Trophoblast cell (in vitro differentiated cells and primary cell): ENCODE measurements around the gene RNF19B.

ENCODE experiments used
- DNase-seq, 2 donors: peaks; one replicate each; pipeline ENCODE4 v3.0.0-alpha.2; 2016
- H2AFZ ChIP-seq: 2 replicates; pipeline ENCODE4 v1.6.1; 2013; ENCODE audit warnings: low read length, moderate library complexity, mild to moderate bottlenecking; ENCODE audit not compliant: insufficient read depth, poor library complexity
- H2AK5ac ChIP-seq: 2 replicates; pipeline ENCODE4 v1.6.1; 2013; ENCODE audit warnings: mild to moderate bottlenecking, low read length
- H2BK120ac ChIP-seq: 2 replicates; pipeline ENCODE4 v1.6.1; 2013; ENCODE audit warnings: low read length, mild to moderate bottlenecking, moderate library complexity; ENCODE audit not compliant: insufficient read depth, poor library complexity
- H2BK12ac ChIP-seq: 2 replicates; pipeline ENCODE4 v1.6.1; 2013; ENCODE audit warnings: mild to moderate bottlenecking, low read length, moderate library complexity
- H2BK5ac ChIP-seq: 2 replicates; pipeline ENCODE4 v1.6.1; 2013; ENCODE audit warnings: low read length, low read depth, moderate library complexity, mild to moderate bottlenecking; ENCODE audit not compliant: poor library complexity
- H3K14ac ChIP-seq: 2 replicates; pipeline ENCODE4 v1.6.1; 2013; ENCODE audit warnings: mild to moderate bottlenecking, low read length
- H3K18ac ChIP-seq: 2 replicates; pipeline ENCODE4 v1.6.1; 2013; ENCODE audit warnings: mild to moderate bottlenecking, low read length
- H3K23ac ChIP-seq: 2 replicates; pipeline ENCODE4 v1.6.1; 2013; ENCODE audit warnings: low read length
- H3K27ac ChIP-seq: 2 replicates; pipeline ENCODE4 v1.5.1; 2013; ENCODE audit warnings: low read depth, mild to moderate bottlenecking, inconsistent platforms, low read length, moderate library complexity
- H3K27me3 ChIP-seq: 2 replicates; pipeline ENCODE4 v1.6.1; 2013; ENCODE audit warnings: inconsistent platforms, mild to moderate bottlenecking, low read length, moderate library complexity; ENCODE audit not compliant: insufficient read depth
- H3K36me3 ChIP-seq, 2 experiments: 1 replicate in 1 of 2; 2 replicates in 1 of 2; pipeline ENCODE4 v1.6.1; 2013; ENCODE audit warnings: low read length in 2 of 2, mild to moderate bottlenecking in 2 of 2, moderate library complexity in 1 of 2; ENCODE audit not compliant: insufficient read depth in 2 of 2, control insufficient read depth in 1 of 2
- H3K4ac ChIP-seq: 2 replicates; pipeline ENCODE4 v1.6.1; 2013; ENCODE audit warnings: low read depth, mild to moderate bottlenecking, low read length, moderate library complexity
- H3K4me1 ChIP-seq, 2 experiments: 1 replicate in 1 of 2; 2 replicates in 1 of 2; pipeline ENCODE4 v1.6.1; 2013; ENCODE audit warnings: low read length in 2 of 2, mild to moderate bottlenecking in 2 of 2, moderate library complexity in 1 of 2; ENCODE audit not compliant: insufficient read depth in 2 of 2, control insufficient read depth in 1 of 2
- H3K4me2 ChIP-seq: 2 replicates; pipeline ENCODE4 v1.6.1; 2013; ENCODE audit warnings: inconsistent platforms, mild to moderate bottlenecking, low read length, moderate library complexity
- H3K4me3 ChIP-seq: 2 replicates; pipeline ENCODE4 v1.5.1; 2013; ENCODE audit warnings: mild to moderate bottlenecking, low read depth, low read length, inconsistent platforms
- H3K79me1 ChIP-seq: one replicate; pipeline ENCODE4 v1.6.1; 2013; ENCODE audit warnings: low read length
- H3K79me2 ChIP-seq: 2 replicates; pipeline ENCODE4 v1.6.1; 2013; ENCODE audit warnings: low read length, mild to moderate bottlenecking; ENCODE audit not compliant: control insufficient read depth, insufficient read depth, poor library complexity
- H3K9ac ChIP-seq: 2 replicates; pipeline ENCODE4 v1.6.1; 2013; ENCODE audit warnings: mild to moderate bottlenecking, low read length
- H3K9me3 ChIP-seq: 2 replicates; pipeline ENCODE4 v1.6.1; 2013; ENCODE audit warnings: low read depth, mild to moderate bottlenecking, control low read depth, inconsistent platforms, low read length; ENCODE audit not compliant: insufficient read depth
- H4K12ac ChIP-seq: 2 replicates; pipeline ENCODE4 v1.6.1; 2013; ENCODE audit warnings: low read depth, mild to moderate bottlenecking, low read length, moderate library complexity
- H4K8ac ChIP-seq: 2 replicates; pipeline ENCODE4 v1.6.1; 2013; ENCODE audit warnings: low read depth, mild to moderate bottlenecking, low read length, moderate library complexity
- H4K91ac ChIP-seq: one replicate; pipeline ENCODE4 v1.6.1; 2013; ENCODE audit warnings: low read depth, mild to moderate bottlenecking, low read length, moderate library complexity
- WGBS: extraction: QIAGEN DNeasy Blood & Tissue Kit; methylation state at CpG from one replicate; pipeline ENCODE4 v1.1.7; 2013; ENCODE audit warnings: missing lambda C conversion rate; ENCODE audit not compliant: insufficient read length, insufficient coverage; ENCODE audit errors: extremely low coverage; 5-methylcytosine and 5-hydroxymethylcytosine counted together

RNF19B gene

GRCh38 chr1:32954168-32954567, 10.4 kb downstream of the RNF19B start:
- Histone ChIP-seq H3K27me3 (no peaks in the 10 kb centered on the region), H3K23ac (no peak overlapping the region), H3K27ac (no peak overlapping the region), H2BK5ac (no peak overlapping the region), H2BK12ac (no peak overlapping the region), H3K4me1 (no peaks in the 10 kb centered on the region), H3K79me1 (no peaks in the 10 kb centered on the region), H2BK120ac (no peak overlapping the region), H3K18ac (no peak overlapping the region), H3K14ac (no peak overlapping the region), H3K9me3 (no peaks in the 10 kb centered on the region), H2AFZ (no peak overlapping the region), H3K4me2 (no peak overlapping the region), H3K4me3 (no peak overlapping the region), H3K79me2 (peaks cover 2% of the 10 kb centered on the region), H4K12ac (no peak overlapping the region), H4K91ac (no peak overlapping the region), H3K9ac (no peak overlapping the region), H4K8ac (no peak overlapping the region), H3K4ac (no peak overlapping the region), H2AK5ac (no peak overlapping the region), H3K36me3 (peaks cover 0 to 2% of the 10 kb centered on the region in 2 experiments)
- no peak for DNase-seq
- WGBS = no CpG with 5 or more reads among the region's 6 CpGs

- Histone ChIP-seq H2BK12ac (no peak overlapping the region), H3K4me3 (no peak overlapping the region), H2BK120ac (no peak overlapping the region), H3K4me2 (no peak overlapping the region), H3K14ac (no peak overlapping the region), H2AK5ac (no peak overlapping the region), H3K4me1 (no peaks in the 10 kb centered on the region), H3K4ac (no peak overlapping the region), H4K8ac (no peak overlapping the region), H3K27me3 (no peaks in the 10 kb centered on the region), H3K9ac (no peak overlapping the region), H4K12ac (no peak overlapping the region), H3K27ac (no peak overlapping the region), H3K79me1 (no peaks in the 10 kb centered on the region), H2BK5ac (no peak overlapping the region), H2AFZ (no peak overlapping the region), H3K23ac (no peak overlapping the region), H4K91ac (no peak overlapping the region), H3K36me3 (peaks cover 0 to 2% of the 10 kb centered on the region in 2 experiments), H3K79me2 (peaks cover 2% of the 10 kb centered on the region), H3K9me3 (no peaks in the 10 kb centered on the region), H3K18ac (no peak overlapping the region)
- no CpG with 5 or more reads among the region's 1 CpG for WGBS
- no peak for DNase-seq
Observed at GRCh38 chr1:32953495-32953894, 11.1 kb downstream of the RNF19B start.

- Histone ChIP-seq H2AFZ (no peak overlapping the region), H2BK5ac (no peak overlapping the region), H3K9ac (no peak overlapping the region), H3K4me2 (no peak overlapping the region), H3K79me1 (no peaks in the 10 kb centered on the region), H3K36me3 (peaks cover 10 to 15% of the 10 kb centered on the region in 2 experiments), H3K4ac (no peak overlapping the region), H2BK12ac (no peak overlapping the region), H4K91ac (no peak overlapping the region), H3K4me1 (no peaks in the 10 kb centered on the region), H3K27ac (no peak overlapping the region), H3K18ac (no peak overlapping the region), H3K27me3 (no peaks in the 10 kb centered on the region), H3K9me3 (no peaks in the 10 kb centered on the region), H2AK5ac (no peak overlapping the region), H3K4me3 (no peak overlapping the region), H4K8ac (no peak overlapping the region), H4K12ac (no peak overlapping the region), H3K23ac (no peak overlapping the region), H3K79me2 (peaks cover 2% of the 10 kb centered on the region), H3K14ac (no peak overlapping the region), H2BK120ac (no peak overlapping the region)
- WGBS = no CpG with 5 or more reads among the region's 5 CpGs
- no peak for DNase-seq
Observed at GRCh38 chr1:32949519-32949918, 15.1 kb downstream of the RNF19B start.

GRCh38 chr1:32948905-32949304, 15.7 kb downstream of the RNF19B start:
- Histone ChIP-seq H2AK5ac (no peak overlapping the region), H2BK12ac (no peak overlapping the region), H4K12ac (no peak overlapping the region), H3K4me3 (no peak overlapping the region), H3K79me1 (no peaks in the 10 kb centered on the region), H3K18ac (no peak overlapping the region), H4K8ac (no peak overlapping the region), H3K4me2 (no peak overlapping the region), H2AFZ (no peak overlapping the region), H3K9me3 (no peaks in the 10 kb centered on the region), H3K4me1 (no peaks in the 10 kb centered on the region), H3K9ac (no peak overlapping the region), H2BK5ac (no peak overlapping the region), H3K27ac (no peak overlapping the region), H3K36me3 (peaks cover 12 to 18% of the 10 kb centered on the region in 2 experiments), H3K4ac (no peak overlapping the region), H3K79me2 (peaks cover 2% of the 10 kb centered on the region), H3K23ac (no peak overlapping the region), H2BK120ac (no peak overlapping the region), H4K91ac (no peak overlapping the region), H3K27me3 (no peaks in the 10 kb centered on the region), H3K14ac (no peak overlapping the region)
- no CpG with 5 or more reads among the region's 1 CpG for WGBS
- no peak for DNase-seq
